GM18517 (cell line): ENCODE measurements around the gene POT1.
A peak's percentile ranks its signal among the peaks of the same experiment; 100 is the strongest.
"Not testable (repeated sequence)": the region's sequence is repeated elsewhere in the genome, so short reads cannot be mapped to it uniquely, and the experiment has no call there.

Experiments used
- ATAC-seq: cut with Tn5 transposase; IDR thresholded peaks from one replicate; pipeline ENCODE4 v1.9.1; 2021; ENCODE audit warnings: mild to moderate bottlenecking, moderate library complexity; ENCODE audit not compliant: unreplicated experiment

POT1 gene

GRCh38 chr7:124929467-124930172 lies at the start of gene POT1:
Gene POT1 (minus strand): TSS chr7:124929825. CDS start chr7:124897173, 32,652 bp downstream.
- peak; percentile 99 for ATAC-seq

GRCh38 chr7:124975131-124975530 lies 45.5 kb upstream of the POT1 start:
- not testable (repeated sequence) for ATAC-seq

- ATAC-seq = no peak
Observed at GRCh38 chr7:124965553-124965952, 35.9 kb upstream of the POT1 start.

GRCh38 chr7:124959676-124960075 lies 30.1 kb upstream of the POT1 start:
- no peak for ATAC-seq

- not testable (repeated sequence) for ATAC-seq
Observed at GRCh38 chr7:124957952-124958351, 28.3 kb upstream of the POT1 start.

GRCh38 chr7:124956160-124956559 lies 26.5 kb upstream of the POT1 start:
- no peak for ATAC-seq

- no peak for ATAC-seq
Observed at GRCh38 chr7:124954790-124955189, 25.2 kb upstream of the POT1 start.

- no peak for ATAC-seq
Observed at GRCh38 chr7:124945680-124946079, 16.1 kb upstream of the POT1 start.

- ATAC-seq = no peak
Observed at GRCh38 chr7:124943472-124943871, 13.8 kb upstream of the POT1 start.

GRCh38 chr7:124942399-124942798 lies 12.8 kb upstream of the POT1 start:
- ATAC-seq = no peak

- no peak for ATAC-seq
Observed at GRCh38 chr7:124940306-124940705, 10.7 kb upstream of the POT1 start.

GRCh38 chr7:124938128-124938527 lies 8.5 kb upstream of the POT1 start:
- ATAC-seq = no peak

GRCh38 chr7:124937076-124937475 lies 7.5 kb upstream of the POT1 start:
- no peak for ATAC-seq

GRCh38 chr7:124934841-124935240 lies 5.2 kb upstream of the POT1 start:
- ATAC-seq = no peak

- ATAC-seq = no peak
Observed at GRCh38 chr7:124930655-124931597, 1.3 kb upstream of the POT1 start.

GRCh38 chr7:124930173-124930623 lies 573 bp upstream of the POT1 start:
- peak; percentile 20 for ATAC-seq

- no peak for ATAC-seq
Observed at GRCh38 chr7:124924906-124925305, 4.7 kb downstream of the POT1 start.

- no peak for ATAC-seq
Observed at GRCh38 chr7:124922200-124922599, 7.4 kb downstream of the POT1 start.

- no peak for ATAC-seq
Observed at GRCh38 chr7:124919841-124920240, 9.8 kb downstream of the POT1 start.

GRCh38 chr7:124918662-124919061 lies 11.0 kb downstream of the POT1 start:
- peak; percentile 62 for ATAC-seq

GRCh38 chr7:124915242-124915641 lies 14.4 kb downstream of the POT1 start:
- peak; percentile 61 for ATAC-seq

- peak; percentile 47 for ATAC-seq
Observed at GRCh38 chr7:124914298-124914697, 15.3 kb downstream of the POT1 start.
